Measurements from ENCODE around the gene TRIM46.

GRCh38 chr1:155177918-155178281 lies 4.3 kb downstream of the TRIM46 start:
- TF ChIP-seq CTBP1 (IDR thresholded peaks at IDR 0.05; ENCODE audit: borderline replicate concordance) (no peak), ZNF384 (IDR thresholded peaks at IDR 0.05) (no peak), LEF1 (IDR thresholded peaks at IDR 0.05; ENCODE audit: borderline replicate concordance) (no peak), FOXM1 (IDR thresholded peaks at IDR 0.05; ENCODE audit: borderline replicate concordance) (no peak), PKNOX1 (IDR thresholded peaks at IDR 0.05) (no peak), FOXA1 (IDR thresholded peaks at IDR 0.05) (no peak), BHLHE40 (IDR thresholded peaks at IDR 0.05; ENCODE audit: borderline replicate concordance) (no peak), FOXK2 (IDR thresholded peaks at IDR 0.05) (no peak), SP1 (IDR thresholded peaks at IDR 0.05) (no peak), L3MBTL2 (conservative IDR thresholded peaks at IDR 0.05) (no peak), SUZ12 (IDR thresholded peaks at IDR 0.05) (no peak)
